H9 (cell line): Measurements from ENCODE around the gene PROM1. TPM values are rescaled to one million over a fixed set of nuclear protein-coding genes. Genes with fewer than 3 reads are reported as not detected.

ENCODE experiments used
- DNase-seq: peaks from one replicate; pipeline ENCODE4 v3.0.0-alpha.2; 2017
- H2AFZ ChIP-seq: one replicate; pipeline ENCODE4 v1.6.1; 2013; ENCODE audit warnings: mild to moderate bottlenecking, low read length, control low read depth, moderate library complexity
- H2AK5ac ChIP-seq: 2 replicates; pipeline ENCODE4 v1.6.1; 2013; ENCODE audit warnings: low read length, control low read depth, mixed read lengths; ENCODE audit not compliant: insufficient read length
- H2BK120ac ChIP-seq: one replicate; pipeline ENCODE4 v1.6.1; 2013; ENCODE audit warnings: low read depth, mild to moderate bottlenecking, low read length, control low read depth, inconsistent platforms; ENCODE audit not compliant: poor library complexity, severe bottlenecking
- H2BK12ac ChIP-seq: 2 replicates; pipeline ENCODE4 v1.6.1; 2013; ENCODE audit warnings: low read length, control low read depth, mixed read lengths, low read depth; ENCODE audit not compliant: insufficient read length
- H2BK15ac ChIP-seq: 2 replicates; pipeline ENCODE4 v1.6.1; 2013; ENCODE audit warnings: low read depth, low read length, control low read depth
- H2BK20ac ChIP-seq: one replicate; pipeline ENCODE4 v1.6.1; 2013; ENCODE audit warnings: low read depth, mild to moderate bottlenecking, low read length, control low read depth, inconsistent platforms; ENCODE audit not compliant: poor library complexity, severe bottlenecking
- H2BK5ac ChIP-seq: 2 replicates; pipeline ENCODE4 v1.6.1; 2013; ENCODE audit warnings: low read length, control low read depth, mixed read lengths; ENCODE audit not compliant: insufficient read length
- H3K14ac ChIP-seq: 2 replicates; pipeline ENCODE4 v1.6.1; 2013; ENCODE audit warnings: low read length, control low read depth; ENCODE audit not compliant: insufficient read depth
- H3K18ac ChIP-seq: 2 replicates; pipeline ENCODE4 v1.6.1; 2013; ENCODE audit warnings: low read depth, mild to moderate bottlenecking, mixed read lengths, low read length, control low read depth; ENCODE audit not compliant: insufficient read length
- H3K23ac ChIP-seq: 2 replicates; pipeline ENCODE4 v1.6.1; 2013; ENCODE audit warnings: low read length, control low read depth, mixed read lengths, low read depth; ENCODE audit not compliant: insufficient read length
- H3K23me2 ChIP-seq: 2 replicates; pipeline ENCODE4 v1.6.1; 2013; ENCODE audit warnings: low read depth, mild to moderate bottlenecking, mixed read lengths, low read length, control low read depth; ENCODE audit not compliant: insufficient read length, poor library complexity, severe bottlenecking
- H3K27ac ChIP-seq: 2 replicates; pipeline ENCODE4 v1.5.1; 2013; ENCODE audit warnings: low read length, control low read depth, mixed read lengths, low read depth; ENCODE audit not compliant: insufficient read length
- H3K27me3 ChIP-seq: 2 replicates; pipeline ENCODE4 v1.6.1; 2013; ENCODE audit warnings: low read length, control low read depth, inconsistent platforms; ENCODE audit not compliant: insufficient read depth
- H3K4ac ChIP-seq: 2 replicates; pipeline ENCODE4 v1.6.1; 2013; ENCODE audit warnings: low read depth, mild to moderate bottlenecking, control low read depth, inconsistent platforms, low read length, moderate library complexity
- H3K4me1 ChIP-seq: 2 replicates; pipeline ENCODE4 v1.6.1; 2013; ENCODE audit warnings: low read length, control low read depth, inconsistent platforms; ENCODE audit not compliant: insufficient read depth
- H3K4me2 ChIP-seq: 2 replicates; pipeline ENCODE4 v1.6.1; 2013; ENCODE audit warnings: low read length, control low read depth, mixed read lengths; ENCODE audit not compliant: insufficient read length, insufficient read depth
- H3K56ac ChIP-seq: 2 replicates; pipeline ENCODE4 v1.6.1; 2013; ENCODE audit warnings: low read depth, mild to moderate bottlenecking, mixed read lengths, low read length, control low read depth; ENCODE audit not compliant: insufficient read length
- H3K79me1 ChIP-seq: 2 replicates; pipeline ENCODE4 v1.6.1; 2013; ENCODE audit warnings: low read depth, mild to moderate bottlenecking, moderate library complexity, low read length, control low read depth, inconsistent platforms; ENCODE audit not compliant: insufficient read depth, poor library complexity, severe bottlenecking
- H3K79me2 ChIP-seq: 2 replicates; pipeline ENCODE4 v1.6.1; 2013; ENCODE audit warnings: low read length, control low read depth, inconsistent platforms; ENCODE audit not compliant: insufficient read depth
- H3K9ac ChIP-seq: 2 replicates; pipeline ENCODE4 v1.6.1; 2013; ENCODE audit warnings: low read length, control low read depth, mixed read lengths; ENCODE audit not compliant: insufficient read length; ENCODE audit errors: extremely low read depth
- H3K9me3 ChIP-seq: one replicate; pipeline ENCODE4 v1.6.1; 2013; ENCODE audit warnings: low read depth, low read length, inconsistent platforms; ENCODE audit not compliant: control insufficient read depth
- H3T11ph ChIP-seq: one replicate; pipeline ENCODE4 v1.6.1; 2013; ENCODE audit warnings: mild to moderate bottlenecking, low read length, control low read depth, inconsistent platforms
- H4K20me1 ChIP-seq: one replicate; pipeline ENCODE4 v1.6.1; 2013; ENCODE audit not compliant: control insufficient read depth, insufficient read length, insufficient read depth
- H4K5ac ChIP-seq: 2 replicates; pipeline ENCODE4 v1.6.1; 2013; ENCODE audit warnings: low read depth, mild to moderate bottlenecking, mixed read lengths, low read length, control low read depth; ENCODE audit not compliant: insufficient read length
- H4K8ac ChIP-seq: replicated peaks from 2 replicates; pipeline ENCODE4 v1.6.1; 2013; ENCODE audit warnings: low read length, control low read depth, mixed read lengths, low read depth; ENCODE audit not compliant: insufficient read length
- H4K91ac ChIP-seq: 2 replicates; pipeline ENCODE4 v1.6.1; 2013; ENCODE audit warnings: low read depth, mild to moderate bottlenecking, moderate library complexity, mixed read lengths, low read length, control low read depth; ENCODE audit not compliant: insufficient read length
- H3K27ac Mint-ChIP-seq, 3 experiments: 2 replicates in 2 of 3; 3 replicates in 1 of 3; pipeline ENCODE4 v1.8.0; 2020 to 2021; ENCODE audit warnings: mixed read lengths in 3 of 3, mild to moderate bottlenecking in 1 of 3, moderate library complexity in 1 of 3
- H3K27me3 Mint-ChIP-seq: 2 replicates; pipeline ENCODE4 v1.8.0; 2021; ENCODE audit warnings: low read depth, mild to moderate bottlenecking, moderate library complexity, mixed read lengths
- H3K36me3 Mint-ChIP-seq, 3 experiments: 2 replicates in 2 of 3; 3 replicates in 1 of 3; pipeline ENCODE4 v1.8.0; 2020 to 2021; ENCODE audit warnings: low read depth in 3 of 3, mixed read lengths in 3 of 3; ENCODE audit not compliant: insufficient read depth in 1 of 3
- H3K4me1 Mint-ChIP-seq, 2 experiments: 2 replicates each; pipeline ENCODE4 v1.8.0; 2020; ENCODE audit warnings: mixed read lengths in 2 of 2
- H3K4me3 Mint-ChIP-seq, 2 experiments: 2 replicates in 1 of 2; 3 replicates in 1 of 2; pipeline ENCODE4 v1.8.0; 2020 to 2021; ENCODE audit warnings: mild to moderate bottlenecking in 2 of 2, mixed read lengths in 2 of 2, moderate library complexity in 1 of 2
- H3K9me3 Mint-ChIP-seq, 2 experiments: 2 replicates in 1 of 2; 3 replicates in 1 of 2; pipeline ENCODE4 v1.8.0; 2020; ENCODE audit warnings: mild to moderate bottlenecking in 2 of 2, mixed read lengths in 2 of 2, moderate library complexity in 1 of 2
- WGBS: extraction: QIAGEN DNeasy Blood & Tissue Kit; methylation state at CpG from one replicate; pipeline ENCODE4 v1.1.7; 2013; ENCODE audit warnings: missing lambda C conversion rate, low lambda C conversion rate, mixed read lengths; ENCODE audit not compliant: insufficient read length; ENCODE audit errors: extremely low coverage; 5-methylcytosine and 5-hydroxymethylcytosine counted together
- total RNA-seq: library from RNA; stranded (reverse); gene quantifications from 2 replicates; pipeline ENCODE4 v1.2.1, GENCODE V29; 2021
- TF ChIP-seq, protein P1 (sequence below): fragments of 200-600 bp; sonication (generic); conservative IDR thresholded peaks from 3 replicates; pipeline ENCODE4 v1.8.0; 2021; ENCODE audit warnings: antibody characterized with exemption, mild to moderate bottlenecking

PROM1 gene
- total RNA-seq, 1 experiment from 2014 or later, result 98.3 TPM

DNA sequence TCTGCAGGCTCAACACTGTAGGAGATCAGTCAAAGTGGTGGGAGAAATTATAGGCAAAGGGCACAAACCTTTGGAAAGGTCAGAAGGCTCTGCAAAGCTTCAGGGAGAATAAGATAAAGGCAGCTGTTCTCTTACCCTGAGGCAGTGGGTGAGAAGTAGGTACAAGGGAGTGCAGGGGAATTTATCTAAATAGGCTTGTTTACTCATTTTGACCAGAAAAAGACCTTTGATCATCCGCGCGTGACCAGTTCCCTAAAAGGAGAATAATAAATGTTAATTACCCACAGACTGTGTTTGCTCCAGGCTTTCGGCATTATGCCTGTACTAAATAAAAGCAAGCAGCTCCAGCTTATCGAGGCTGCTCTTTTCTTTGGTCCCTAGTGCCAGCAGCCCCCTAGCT, 130.2 kb downstream of the PROM1 start:
- Histone ChIP-seq H4K91ac (no peak overlapping the region), H3K4me2 (no peak overlapping the region)

More for the DNA sequence above, 130.2 kb downstream of the PROM1 start:
- H3K4me3 Mint-ChIP-seq, result no peak overlapping the region
- Histone ChIP-seq H2AK5ac (no peak overlapping the region), H2BK20ac (no peak overlapping the region), H2BK15ac (no peak overlapping the region), H3K27me3 (no peaks in the 10 kb centered on the region), H3K14ac (no peak overlapping the region), H4K8ac (no peak overlapping the region), H3K79me1 (no peaks in the 10 kb centered on the region), H2BK120ac (no peak overlapping the region), H3K4me1 (peaks cover 3% of the 10 kb centered on the region; the same call in 1 of the 2 replicates), H3T11ph (no peak overlapping the region), H3K23ac (no peak overlapping the region), H3K79me2 (no peaks in the 10 kb centered on the region), H4K5ac (no peak overlapping the region), H2BK5ac (no peak overlapping the region), H4K20me1 (no peaks in the 10 kb centered on the region), H3K9ac (no peak overlapping the region), H3K56ac (no peak overlapping the region), H3K18ac (no peak overlapping the region), H3K27ac (no peak overlapping the region), H2BK12ac (no peak overlapping the region), H3K4ac (no peak overlapping the region), H3K23me2 (no peaks in the 10 kb centered on the region), H2AFZ (no peak overlapping the region), H3K9me3 (no peaks in the 10 kb centered on the region)
- H3K36me3 Mint-ChIP-seq, result peaks cover 3 to 13% (median 10%) of the 10 kb centered on the region in 3 experiments; a peak in 6 of 7 replicates
- peaks cover 6 to 10% of the 10 kb centered on the region in 2 experiments for H3K4me1 Mint-ChIP-seq
- peaks cover 17 to 28% of the 10 kb centered on the region in 2 experiments for H3K9me3 Mint-ChIP-seq
- WGBS, result no CpG with 5 or more reads among the region's 5 CpGs
- H3K27me3 Mint-ChIP-seq, result peaks cover 2% of the 10 kb centered on the region
- no peak for DNase-seq
- TF ChIP-seq, protein P1, sequence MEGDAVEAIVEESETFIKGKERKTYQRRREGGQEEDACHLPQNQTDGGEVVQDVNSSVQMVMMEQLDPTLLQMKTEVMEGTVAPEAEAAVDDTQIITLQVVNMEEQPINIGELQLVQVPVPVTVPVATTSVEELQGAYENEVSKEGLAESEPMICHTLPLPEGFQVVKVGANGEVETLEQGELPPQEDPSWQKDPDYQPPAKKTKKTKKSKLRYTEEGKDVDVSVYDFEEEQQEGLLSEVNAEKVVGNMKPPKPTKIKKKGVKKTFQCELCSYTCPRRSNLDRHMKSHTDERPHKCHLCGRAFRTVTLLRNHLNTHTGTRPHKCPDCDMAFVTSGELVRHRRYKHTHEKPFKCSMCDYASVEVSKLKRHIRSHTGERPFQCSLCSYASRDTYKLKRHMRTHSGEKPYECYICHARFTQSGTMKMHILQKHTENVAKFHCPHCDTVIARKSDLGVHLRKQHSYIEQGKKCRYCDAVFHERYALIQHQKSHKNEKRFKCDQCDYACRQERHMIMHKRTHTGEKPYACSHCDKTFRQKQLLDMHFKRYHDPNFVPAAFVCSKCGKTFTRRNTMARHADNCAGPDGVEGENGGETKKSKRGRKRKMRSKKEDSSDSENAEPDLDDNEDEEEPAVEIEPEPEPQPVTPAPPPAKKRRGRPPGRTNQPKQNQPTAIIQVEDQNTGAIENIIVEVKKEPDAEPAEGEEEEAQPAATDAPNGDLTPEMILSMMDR, result no peak
- no peak overlapping the region for H3K27ac Mint-ChIP-seq
